Pulmonary artery endothelial cell (primary cell): ENCODE measurements around the gene SOCS6. TPM values are rescaled to one million over a fixed set of nuclear protein-coding genes. Genes with fewer than 3 reads are reported as not detected.

Experiments
- DNase-seq: peaks from one replicate; pipeline ENCODE4 v3.0.0-alpha.2; 2011; ENCODE audit warnings: low read depth, low spot score
- total RNA-seq: library from RNA; depleted of rRNA; stranded (reverse); fragments of >200 nt; gene quantifications from 2 replicates; pipeline ENCODE4 v1.2.3, GENCODE V29; 2014

SOCS6 gene
- total RNA-seq, 1 donor from 2014 or later: 23.7 TPM

- DNase-seq: no peak
Observed at GRCh38 chr18:70288171-70288850, 534 bp upstream of the SOCS6 start.

GRCh38 chr18:70289351-70290312, 787 bp downstream of the SOCS6 start:
- DNase-seq: no peak

GRCh38 chr18:70290482-70291294, 1.8 kb downstream of the SOCS6 start:
- DNase-seq: no peak

- no peak for DNase-seq
Observed at GRCh38 chr18:70291295-70291574, 2.4 kb downstream of the SOCS6 start.

GRCh38 chr18:70292628-70293027, 3.8 kb downstream of the SOCS6 start:
- no peak for DNase-seq

- no peak for DNase-seq
Observed at GRCh38 chr18:70293166-70293565, 4.3 kb downstream of the SOCS6 start.

GRCh38 chr18:70294471-70295191, 5.8 kb downstream of the SOCS6 start:
- DNase-seq: no peak

GRCh38 chr18:70295192-70296188, 6.6 kb downstream of the SOCS6 start:
- DNase-seq: no peak

- DNase-seq: no peak
Observed at GRCh38 chr18:70296289-70296688, 7.4 kb downstream of the SOCS6 start.

GRCh38 chr18:70296781-70297180, 7.9 kb downstream of the SOCS6 start:
- no peak for DNase-seq

- DNase-seq: no peak
Observed at GRCh38 chr18:70299393-70299792, 10.5 kb downstream of the SOCS6 start.

GRCh38 chr18:70301667-70302066, 12.8 kb downstream of the SOCS6 start:
- DNase-seq: no peak

- no peak for DNase-seq
Observed at GRCh38 chr18:70308555-70309294, 19.9 kb downstream of the SOCS6 start.

- DNase-seq: no peak
Observed at GRCh38 chr18:70310560-70311320, 21.9 kb downstream of the SOCS6 start.

- no peak for DNase-seq
Observed at GRCh38 chr18:70311726-70312125, 22.9 kb downstream of the SOCS6 start.

- DNase-seq: no peak
Observed at GRCh38 chr18:70313640-70314039, 24.8 kb downstream of the SOCS6 start.

- no peak for DNase-seq
Observed at GRCh38 chr18:70314151-70314782, 25.4 kb downstream of the SOCS6 start.

- DNase-seq: no peak
Observed at GRCh38 chr18:70319187-70319586, 30.3 kb downstream of the SOCS6 start.
